ENCODE data around the gene CDC37. TPM values are rescaled to one million over a fixed set of nuclear protein-coding genes. Genes with fewer than 3 reads are reported as not detected.

CDC37 gene
- total RNA-seq, 1 experiment from 2014 or later, result 204 TPM

DNA sequence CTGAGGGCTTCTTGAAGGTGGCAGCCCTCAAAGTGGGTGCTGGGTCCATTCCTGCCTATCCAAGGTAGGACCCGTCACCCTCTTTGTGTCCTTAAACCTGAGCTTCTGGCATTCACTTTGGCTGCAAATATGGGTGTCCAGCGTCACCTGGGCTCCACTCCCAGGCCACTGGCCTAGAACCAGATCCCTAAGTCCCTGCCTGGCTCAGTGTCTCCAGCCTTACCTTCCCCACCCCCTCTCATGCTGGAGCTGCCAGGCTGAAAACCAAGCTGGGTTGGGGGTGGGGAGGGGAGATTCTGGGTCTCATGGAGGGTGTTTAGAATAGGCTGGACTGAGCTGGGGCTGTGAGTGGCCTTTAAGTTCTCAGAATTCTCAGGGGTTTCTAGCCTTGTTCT is 29.4 kb upstream of the CDC37 start:
- H3K4me1 Mint-ChIP-seq, result peaks cover 16% of the 10 kb centered on the region
- ATAC-seq (no peak), DNase-seq (ENCODE audit: low spot score) (no peak)
- CTCF ChIA-PET, result interaction anchor here (0.6 to 9.4 kb wide), 5 partner anchors 9 to 212 kb away, joined by 3 to 69 read pairs (median 5); partner anchors contain the start of gene PDE4A
- H3K36me3 Mint-ChIP-seq, result no peaks in the 10 kb centered on the region
- TF ChIP-seq, protein P1, sequence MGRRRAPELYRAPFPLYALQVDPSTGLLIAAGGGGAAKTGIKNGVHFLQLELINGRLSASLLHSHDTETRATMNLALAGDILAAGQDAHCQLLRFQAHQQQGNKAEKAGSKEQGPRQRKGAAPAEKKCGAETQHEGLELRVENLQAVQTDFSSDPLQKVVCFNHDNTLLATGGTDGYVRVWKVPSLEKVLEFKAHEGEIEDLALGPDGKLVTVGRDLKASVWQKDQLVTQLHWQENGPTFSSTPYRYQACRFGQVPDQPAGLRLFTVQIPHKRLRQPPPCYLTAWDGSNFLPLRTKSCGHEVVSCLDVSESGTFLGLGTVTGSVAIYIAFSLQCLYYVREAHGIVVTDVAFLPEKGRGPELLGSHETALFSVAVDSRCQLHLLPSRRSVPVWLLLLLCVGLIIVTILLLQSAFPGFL (CRISPR knock-in tag; IDR thresholded peaks at IDR 0.05; ENCODE audit: borderline replicate concordance), result no peak
- TF ChIP-seq OVOL2 (CRISPR knock-in tag; IDR thresholded peaks at IDR 0.05; ENCODE audit: borderline replicate concordance), result no peak
- no peak for TF ChIP-seq MYBL2 (CRISPR knock-in tag; IDR thresholded peaks at IDR 0.05)
- TF ChIP-seq ETV6 (CRISPR knock-in tag; IDR thresholded peaks at IDR 0.05), result no peak
- TF ChIP-seq, protein P2, sequence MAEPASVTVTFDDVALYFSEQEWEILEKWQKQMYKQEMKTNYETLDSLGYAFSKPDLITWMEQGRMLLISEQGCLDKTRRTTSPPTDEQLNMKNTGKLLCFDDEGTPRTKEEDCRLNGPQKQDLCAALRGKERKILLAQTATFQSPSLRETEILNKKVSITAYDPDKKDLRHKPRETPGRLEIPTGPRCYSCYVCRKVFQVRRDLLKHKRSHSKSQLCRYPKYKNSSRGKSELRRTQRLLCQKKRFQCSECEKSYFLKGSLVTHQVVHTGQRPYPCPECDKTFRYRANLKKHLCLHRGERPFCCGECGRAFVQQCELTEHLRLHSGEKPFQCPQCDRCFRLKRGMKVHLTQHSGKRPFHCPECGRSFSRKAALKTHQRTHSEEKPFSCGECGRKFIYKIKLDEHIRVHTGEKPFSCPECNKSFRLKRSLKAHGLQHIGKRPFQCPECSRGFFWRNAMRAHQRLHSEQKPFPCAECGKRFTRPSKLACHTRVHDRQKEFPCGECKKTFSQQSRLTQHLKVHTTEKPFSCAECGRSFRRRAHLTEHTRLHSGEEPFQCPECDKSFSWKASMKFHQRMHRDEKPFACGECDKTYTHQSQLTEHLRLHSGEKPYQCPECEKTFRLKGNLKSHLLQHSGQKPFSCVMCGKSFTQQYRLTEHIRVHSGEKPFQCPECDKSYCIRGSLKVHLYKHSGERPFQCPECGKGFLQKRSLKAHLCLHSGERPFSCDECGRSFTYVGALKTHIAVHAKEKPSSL (CRISPR knock-in tag; conservative IDR thresholded peaks at IDR 0.05), result no peak
- TF ChIP-seq, protein P3, sequence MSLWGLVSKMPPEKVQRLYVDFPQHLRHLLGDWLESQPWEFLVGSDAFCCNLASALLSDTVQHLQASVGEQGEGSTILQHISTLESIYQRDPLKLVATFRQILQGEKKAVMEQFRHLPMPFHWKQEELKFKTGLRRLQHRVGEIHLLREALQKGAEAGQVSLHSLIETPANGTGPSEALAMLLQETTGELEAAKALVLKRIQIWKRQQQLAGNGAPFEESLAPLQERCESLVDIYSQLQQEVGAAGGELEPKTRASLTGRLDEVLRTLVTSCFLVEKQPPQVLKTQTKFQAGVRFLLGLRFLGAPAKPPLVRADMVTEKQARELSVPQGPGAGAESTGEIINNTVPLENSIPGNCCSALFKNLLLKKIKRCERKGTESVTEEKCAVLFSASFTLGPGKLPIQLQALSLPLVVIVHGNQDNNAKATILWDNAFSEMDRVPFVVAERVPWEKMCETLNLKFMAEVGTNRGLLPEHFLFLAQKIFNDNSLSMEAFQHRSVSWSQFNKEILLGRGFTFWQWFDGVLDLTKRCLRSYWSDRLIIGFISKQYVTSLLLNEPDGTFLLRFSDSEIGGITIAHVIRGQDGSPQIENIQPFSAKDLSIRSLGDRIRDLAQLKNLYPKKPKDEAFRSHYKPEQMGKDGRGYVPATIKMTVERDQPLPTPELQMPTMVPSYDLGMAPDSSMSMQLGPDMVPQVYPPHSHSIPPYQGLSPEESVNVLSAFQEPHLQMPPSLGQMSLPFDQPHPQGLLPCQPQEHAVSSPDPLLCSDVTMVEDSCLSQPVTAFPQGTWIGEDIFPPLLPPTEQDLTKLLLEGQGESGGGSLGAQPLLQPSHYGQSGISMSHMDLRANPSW (CRISPR knock-in tag; conservative IDR thresholded peaks at IDR 0.05; ENCODE audit: low read depth), result no peak
- TF ChIP-seq SP1 (CRISPR knock-in tag; conservative IDR thresholded peaks at IDR 0.05), result no peak
- TF ChIP-seq, protein P4, sequence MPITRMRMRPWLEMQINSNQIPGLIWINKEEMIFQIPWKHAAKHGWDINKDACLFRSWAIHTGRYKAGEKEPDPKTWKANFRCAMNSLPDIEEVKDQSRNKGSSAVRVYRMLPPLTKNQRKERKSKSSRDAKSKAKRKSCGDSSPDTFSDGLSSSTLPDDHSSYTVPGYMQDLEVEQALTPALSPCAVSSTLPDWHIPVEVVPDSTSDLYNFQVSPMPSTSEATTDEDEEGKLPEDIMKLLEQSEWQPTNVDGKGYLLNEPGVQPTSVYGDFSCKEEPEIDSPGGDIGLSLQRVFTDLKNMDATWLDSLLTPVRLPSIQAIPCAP (CRISPR knock-in tag; IDR thresholded peaks at IDR 0.05), result no peak
- TF ChIP-seq SMAD4 (CRISPR knock-in tag; IDR thresholded peaks at IDR 0.05), result no peak
- no peak for TF ChIP-seq ZNF671 (CRISPR knock-in tag; IDR thresholded peaks at IDR 0.05)
- H3K27me3 Mint-ChIP-seq (ENCODE audit: low read depth), result peaks cover 57% of the 10 kb centered on the region
- no peak overlapping the region for H3K27ac Mint-ChIP-seq
- POLR2A ChIA-PET, result no interaction called here
- no peaks in the 10 kb centered on the region for H3K9me3 Mint-ChIP-seq
- H3K4me3 Mint-ChIP-seq, result peak overlapping the region; percentile 44

DNA sequence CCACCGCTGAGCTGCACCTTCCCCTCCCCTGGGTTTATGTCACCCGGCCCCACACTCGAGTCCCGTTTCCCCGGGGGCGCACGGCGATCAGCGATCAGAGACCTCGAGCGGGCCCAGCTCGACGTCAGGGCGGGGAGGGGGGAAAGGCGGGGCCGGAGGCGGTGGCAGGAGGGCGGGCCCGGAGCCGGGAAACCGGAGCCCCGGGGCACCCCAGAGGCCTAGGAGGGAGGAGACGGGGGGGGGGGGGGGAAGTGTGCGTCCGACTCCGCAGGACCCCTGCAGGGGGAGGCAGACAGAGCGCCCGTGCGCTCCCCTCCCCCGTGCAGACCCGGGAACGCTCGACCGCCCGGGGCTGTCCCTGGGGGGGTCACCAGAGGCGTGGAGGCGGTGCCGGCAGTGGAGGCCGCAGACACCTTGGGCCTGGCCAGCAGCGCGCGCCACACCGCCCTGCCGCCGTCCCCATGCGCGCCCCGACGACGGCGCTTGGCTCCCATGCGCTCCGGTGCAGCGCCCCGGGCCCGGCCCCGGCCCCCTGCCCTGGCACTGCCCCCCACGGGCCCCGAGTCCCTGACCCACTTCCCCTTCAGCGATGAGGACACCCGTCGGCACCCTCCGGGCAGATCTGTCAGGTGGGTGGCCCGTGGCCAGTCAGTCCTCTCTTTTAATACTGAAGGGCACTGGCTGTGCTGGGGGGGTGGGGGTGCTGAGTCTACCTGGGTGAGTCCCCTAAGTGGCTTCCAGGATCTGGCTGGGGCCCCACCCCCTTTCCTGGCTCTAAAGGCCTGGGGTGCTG is 28.8 kb upstream of the CDC37 start:
- Mint-ChIP-seq H3K27ac (no peak overlapping the region), H3K36me3 (no peaks in the 10 kb centered on the region), H3K9me3 (no peaks in the 10 kb centered on the region), H3K4me3 (peak overlapping the region; percentile 68), H3K4me1 (peaks cover 16% of the 10 kb centered on the region), H3K27me3 (ENCODE audit: low read depth) (peaks cover 63% of the 10 kb centered on the region)
- peak; percentile 63 for ATAC-seq
- peak; percentile 64 for DNase-seq (ENCODE audit: low spot score)
- POLR2A ChIA-PET, result interaction anchor here (0.6 kb wide), 1 partner anchor 16 kb away, joined by 4 read pairs; no protein-coding TSS in a partner anchor
- CTCF ChIA-PET, result interaction anchor here (0.6 to 9.4 kb wide), 12 partner anchors 8 to 267 kb away, joined by 3 to 69 read pairs (median 4); partner anchors contain the start of genes ATG4D, ICAM5 and PDE4A
- TF ChIP-seq TEAD1 (CRISPR knock-in tag; IDR thresholded peaks at IDR 0.05), result peak; percentile 59; the same call in 1 of the 2 replicates
- no peak for TF ChIP-seq KAT7 (CRISPR knock-in tag; IDR thresholded peaks at IDR 0.05; ENCODE audit: borderline replicate concordance)
- TF ChIP-seq MXD4 (CRISPR knock-in tag; IDR thresholded peaks at IDR 0.05; ENCODE audit: borderline replicate concordance), result no peak
- TF ChIP-seq, protein P5, sequence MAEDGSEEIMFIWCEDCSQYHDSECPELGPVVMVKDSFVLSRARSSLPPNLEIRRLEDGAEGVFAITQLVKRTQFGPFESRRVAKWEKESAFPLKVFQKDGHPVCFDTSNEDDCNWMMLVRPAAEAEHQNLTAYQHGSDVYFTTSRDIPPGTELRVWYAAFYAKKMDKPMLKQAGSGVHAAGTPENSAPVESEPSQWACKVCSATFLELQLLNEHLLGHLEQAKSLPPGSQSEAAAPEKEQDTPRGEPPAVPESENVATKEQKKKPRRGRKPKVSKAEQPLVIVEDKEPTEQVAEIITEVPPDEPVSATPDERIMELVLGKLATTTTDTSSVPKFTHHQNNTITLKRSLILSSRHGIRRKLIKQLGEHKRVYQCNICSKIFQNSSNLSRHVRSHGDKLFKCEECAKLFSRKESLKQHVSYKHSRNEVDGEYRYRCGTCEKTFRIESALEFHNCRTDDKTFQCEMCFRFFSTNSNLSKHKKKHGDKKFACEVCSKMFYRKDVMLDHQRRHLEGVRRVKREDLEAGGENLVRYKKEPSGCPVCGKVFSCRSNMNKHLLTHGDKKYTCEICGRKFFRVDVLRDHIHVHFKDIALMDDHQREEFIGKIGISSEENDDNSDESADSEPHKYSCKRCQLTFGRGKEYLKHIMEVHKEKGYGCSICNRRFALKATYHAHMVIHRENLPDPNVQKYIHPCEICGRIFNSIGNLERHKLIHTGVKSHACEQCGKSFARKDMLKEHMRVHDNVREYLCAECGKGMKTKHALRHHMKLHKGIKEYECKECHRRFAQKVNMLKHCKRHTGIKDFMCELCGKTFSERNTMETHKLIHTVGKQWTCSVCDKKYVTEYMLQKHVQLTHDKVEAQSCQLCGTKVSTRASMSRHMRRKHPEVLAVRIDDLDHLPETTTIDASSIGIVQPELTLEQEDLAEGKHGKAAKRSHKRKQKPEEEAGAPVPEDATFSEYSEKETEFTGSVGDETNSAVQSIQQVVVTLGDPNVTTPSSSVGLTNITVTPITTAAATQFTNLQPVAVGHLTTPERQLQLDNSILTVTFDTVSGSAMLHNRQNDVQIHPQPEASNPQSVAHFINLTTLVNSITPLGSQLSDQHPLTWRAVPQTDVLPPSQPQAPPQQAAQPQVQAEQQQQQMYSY (CRISPR knock-in tag; IDR thresholded peaks at IDR 0.05), result no peak
- TF ChIP-seq FOXP1 (CRISPR knock-in tag; IDR thresholded peaks at IDR 0.05; ENCODE audit: borderline replicate concordance), result peak; percentile 65; the same call in 1 of the 2 replicates
- TF ChIP-seq SP1 (CRISPR knock-in tag; conservative IDR thresholded peaks at IDR 0.05), result peak; percentile 56; the same call in 1 of the 2 replicates
- TF ChIP-seq, protein P6, sequence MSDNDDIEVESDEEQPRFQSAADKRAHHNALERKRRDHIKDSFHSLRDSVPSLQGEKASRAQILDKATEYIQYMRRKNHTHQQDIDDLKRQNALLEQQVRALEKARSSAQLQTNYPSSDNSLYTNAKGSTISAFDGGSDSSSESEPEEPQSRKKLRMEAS (CRISPR knock-in tag; IDR thresholded peaks at IDR 0.05), result peak; percentile 30; the same call in 1 of the 2 replicates
- 0 out of 2 replicates have a peak, but pooled peaks have one; percentile 50 for TF ChIP-seq ZNF219 (CRISPR knock-in tag; IDR thresholded peaks at IDR 0.05; ENCODE audit: borderline replicate concordance)
- 0 out of 2 replicates have a peak, but pooled peaks have one; percentile 47 for TF ChIP-seq MYBL2 (CRISPR knock-in tag; IDR thresholded peaks at IDR 0.05)
- TF ChIP-seq, protein P7, sequence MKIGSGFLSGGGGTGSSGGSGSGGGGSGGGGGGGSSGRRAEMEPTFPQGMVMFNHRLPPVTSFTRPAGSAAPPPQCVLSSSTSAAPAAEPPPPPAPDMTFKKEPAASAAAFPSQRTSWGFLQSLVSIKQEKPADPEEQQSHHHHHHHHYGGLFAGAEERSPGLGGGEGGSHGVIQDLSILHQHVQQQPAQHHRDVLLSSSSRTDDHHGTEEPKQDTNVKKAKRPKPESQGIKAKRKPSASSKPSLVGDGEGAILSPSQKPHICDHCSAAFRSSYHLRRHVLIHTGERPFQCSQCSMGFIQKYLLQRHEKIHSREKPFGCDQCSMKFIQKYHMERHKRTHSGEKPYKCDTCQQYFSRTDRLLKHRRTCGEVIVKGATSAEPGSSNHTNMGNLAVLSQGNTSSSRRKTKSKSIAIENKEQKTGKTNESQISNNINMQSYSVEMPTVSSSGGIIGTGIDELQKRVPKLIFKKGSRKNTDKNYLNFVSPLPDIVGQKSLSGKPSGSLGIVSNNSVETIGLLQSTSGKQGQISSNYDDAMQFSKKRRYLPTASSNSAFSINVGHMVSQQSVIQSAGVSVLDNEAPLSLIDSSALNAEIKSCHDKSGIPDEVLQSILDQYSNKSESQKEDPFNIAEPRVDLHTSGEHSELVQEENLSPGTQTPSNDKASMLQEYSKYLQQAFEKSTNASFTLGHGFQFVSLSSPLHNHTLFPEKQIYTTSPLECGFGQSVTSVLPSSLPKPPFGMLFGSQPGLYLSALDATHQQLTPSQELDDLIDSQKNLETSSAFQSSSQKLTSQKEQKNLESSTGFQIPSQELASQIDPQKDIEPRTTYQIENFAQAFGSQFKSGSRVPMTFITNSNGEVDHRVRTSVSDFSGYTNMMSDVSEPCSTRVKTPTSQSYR (CRISPR knock-in tag; IDR thresholded peaks at IDR 0.05), result 0 out of 2 replicates have a peak, but pooled peaks have one; percentile 23
